ENCODE data around the gene PAXX.

Gene PAXX

GRCh38 chr9:136951541-136952320 is 40.5 kb upstream of the PAXX start, which contains the start of gene LCN12:
Gene LCN12, plus strand, starts transcription at chr9:136952273. Its CDS starts 55 bp downstream, at chr9:136952328.
- Histone ChIP-seq H3K9me3 (ENCODE audit: insufficient read depth, low read length, severe bottlenecking) (no peaks in the 10 kb centered on the region), H4K20me1 (ENCODE audit: insufficient read depth, low read length) (no peaks in the 10 kb centered on the region), H3K36me3 (ENCODE audit: insufficient read depth, low read length) (no peaks in the 10 kb centered on the region), H3K27ac (ENCODE audit: low read length) (no peak within 1 kb of the TSS), H3K4me3 (ENCODE audit: low read depth in 1 of 2, low read length in 2 of 2) (no peak within 1 kb of the TSS), H3K4me1 (ENCODE audit: insufficient read depth, low read length) (peaks cover 18% of the 10 kb centered on the region), H2AFZ (ENCODE audit: low read depth, low read length) (no peak within 1 kb of the TSS), H3K4me2 (ENCODE audit: insufficient read depth, low read length) (no peak within 1 kb of the TSS), H3K79me2 (ENCODE audit: insufficient read depth, low read length) (no peaks in the 10 kb centered on the region), H3K27me3 (ENCODE audit: insufficient read depth, low read length, poor library complexity) (no peaks in the 10 kb centered on the region), H3K9ac (ENCODE audit: low read depth, low read length) (no peak within 1 kb of the TSS)
- ATAC-seq (ENCODE audit: insufficient read depth, low read depth) (no peak), DNase-seq (no peak)
- no peak for TF ChIP-seq EZH2 (IDR thresholded peaks at IDR 0.05; ENCODE audit: borderline replicate concordance, low read depth, low read length, severe bottlenecking)
- TF ChIP-seq CTCF (IDR thresholded peaks at IDR 0.05; ENCODE audit: borderline replicate concordance, extremely low read depth, low read length, poor library complexity, severe bottlenecking) = no peak

- TF ChIP-seq CTCF (IDR thresholded peaks at IDR 0.05; ENCODE audit: borderline replicate concordance, extremely low read depth, low read length, poor library complexity, severe bottlenecking) (no peak), EZH2 (IDR thresholded peaks at IDR 0.05; ENCODE audit: borderline replicate concordance, low read depth, low read length, severe bottlenecking) (no peak)
Measured at GRCh38 chr9:136952321-136952850, 39.8 kb upstream of the PAXX start.

GRCh38 chr9:136952876-136953770 is 39.1 kb upstream of the PAXX start:
- H3K4me1 ChIP-seq (ENCODE audit: insufficient read depth, low read length) = peaks cover 18% of the 10 kb centered on the region
- no peaks in the 10 kb centered on the region for H3K36me3 ChIP-seq (ENCODE audit: insufficient read depth, low read length)
- H3K9ac ChIP-seq (ENCODE audit: low read depth, low read length) = no peak overlapping the region
- TF ChIP-seq EZH2 (IDR thresholded peaks at IDR 0.05; ENCODE audit: borderline replicate concordance, low read depth, low read length, severe bottlenecking) (no peak), CTCF (IDR thresholded peaks at IDR 0.05; ENCODE audit: borderline replicate concordance, extremely low read depth, low read length, poor library complexity, severe bottlenecking) (no peak)
- H3K9me3 ChIP-seq (ENCODE audit: insufficient read depth, low read length, severe bottlenecking) = no peaks in the 10 kb centered on the region
- no peak overlapping the region for H3K4me2 ChIP-seq (ENCODE audit: insufficient read depth, low read length)
- H3K27me3 ChIP-seq (ENCODE audit: insufficient read depth, low read length, poor library complexity) = no peaks in the 10 kb centered on the region
- H3K27ac ChIP-seq (ENCODE audit: low read length) = no peak overlapping the region
- no peaks in the 10 kb centered on the region for H4K20me1 ChIP-seq (ENCODE audit: insufficient read depth, low read length)
- no peak overlapping the region for H3K4me3 ChIP-seq (ENCODE audit: low read depth in 1 of 2, low read length in 2 of 2)
- no peak overlapping the region for H2AFZ ChIP-seq (ENCODE audit: low read depth, low read length)
- no peaks in the 10 kb centered on the region for H3K79me2 ChIP-seq (ENCODE audit: insufficient read depth, low read length)
- ATAC-seq (ENCODE audit: insufficient read depth, low read depth) (no peak), DNase-seq (no peak)

More at GRCh38 chr9:136952321-136952850, 39.8 kb upstream of the PAXX start:
- Histone ChIP-seq H3K4me3 (ENCODE audit: low read depth in 1 of 2, low read length in 2 of 2) (no peak overlapping the region), H4K20me1 (ENCODE audit: insufficient read depth, low read length) (no peaks in the 10 kb centered on the region), H3K4me1 (ENCODE audit: insufficient read depth, low read length) (peaks cover 18% of the 10 kb centered on the region), H3K9me3 (ENCODE audit: insufficient read depth, low read length, severe bottlenecking) (no peaks in the 10 kb centered on the region), H3K36me3 (ENCODE audit: insufficient read depth, low read length) (no peaks in the 10 kb centered on the region), H2AFZ (ENCODE audit: low read depth, low read length) (no peak overlapping the region), H3K27me3 (ENCODE audit: insufficient read depth, low read length, poor library complexity) (no peaks in the 10 kb centered on the region), H3K27ac (ENCODE audit: low read length) (no peak overlapping the region), H3K9ac (ENCODE audit: low read depth, low read length) (no peak overlapping the region), H3K4me2 (ENCODE audit: insufficient read depth, low read length) (no peak overlapping the region), H3K79me2 (ENCODE audit: insufficient read depth, low read length) (no peaks in the 10 kb centered on the region)
- no peak for DNase-seq
- ATAC-seq (ENCODE audit: insufficient read depth, low read depth) = no peak
